GM21390 (cell line): ENCODE results near the gene SOCS1.

Experiments
- ATAC-seq: cut with Tn5 transposase; IDR thresholded peaks from one replicate; pipeline ENCODE4 v1.9.1; 2021; ENCODE audit not compliant: unreplicated experiment

Gene SOCS1

DNA sequence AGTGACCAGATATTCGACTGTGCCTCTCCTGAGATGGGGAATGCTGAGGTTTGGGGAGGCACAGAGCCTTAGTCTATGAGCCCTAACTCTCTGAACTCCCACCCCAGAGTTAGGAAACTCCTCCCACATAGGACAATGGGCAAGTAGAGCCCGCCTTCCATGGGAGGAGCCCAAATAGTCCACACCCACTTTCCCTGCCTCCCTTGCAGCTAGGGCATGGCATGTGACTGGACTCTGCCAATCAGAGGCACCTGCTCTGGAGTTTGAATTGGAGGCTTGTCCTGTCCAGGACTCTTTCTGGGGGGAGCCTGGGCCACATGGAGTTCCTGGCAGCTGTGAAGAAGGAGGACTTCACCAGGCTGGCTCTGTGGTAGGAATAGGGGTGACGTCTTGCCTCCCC, 48.4 kb downstream of the SOCS1 start:
- no peak for ATAC-seq

DNA sequence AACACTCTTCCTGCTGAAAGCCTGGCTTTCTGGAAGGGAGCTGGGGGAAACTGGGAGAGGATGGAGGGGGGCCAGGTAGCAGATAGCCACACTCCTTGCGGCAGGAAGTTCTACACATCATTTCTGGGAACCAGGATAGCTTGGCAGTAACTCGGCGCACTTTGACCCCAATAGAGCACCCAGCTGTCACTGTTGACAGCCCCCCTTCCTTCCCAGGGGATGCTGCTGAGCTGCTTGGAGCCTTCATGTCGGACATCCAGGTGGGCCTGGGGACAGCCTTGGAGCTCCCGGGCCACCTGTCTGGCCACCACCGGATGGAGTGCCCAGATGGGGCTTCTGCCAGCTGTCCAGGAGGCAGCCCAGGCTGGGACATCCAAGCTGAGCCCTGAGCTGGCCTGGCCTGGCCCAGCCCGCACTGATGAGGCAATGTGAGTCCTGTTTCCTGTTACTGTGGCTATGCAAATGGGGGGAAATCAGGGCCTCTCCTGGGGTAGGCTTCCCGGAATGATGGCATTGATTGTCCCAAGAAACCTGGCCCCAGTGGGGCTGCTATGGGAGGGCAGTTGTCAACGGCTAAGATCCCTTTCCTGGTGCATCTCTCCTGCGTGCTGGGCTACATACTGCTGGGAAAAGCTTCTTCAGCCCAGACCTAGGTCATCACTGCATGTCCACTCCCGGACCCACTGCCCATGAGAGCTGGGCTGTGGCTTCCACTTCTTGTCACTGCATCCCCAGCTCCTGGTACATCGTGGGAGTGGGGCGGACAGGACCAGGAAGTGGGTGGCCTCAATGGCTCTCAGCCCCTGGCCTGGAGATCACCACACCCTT, 50.0 kb downstream of the SOCS1 start:
- no peak for ATAC-seq

DNA sequence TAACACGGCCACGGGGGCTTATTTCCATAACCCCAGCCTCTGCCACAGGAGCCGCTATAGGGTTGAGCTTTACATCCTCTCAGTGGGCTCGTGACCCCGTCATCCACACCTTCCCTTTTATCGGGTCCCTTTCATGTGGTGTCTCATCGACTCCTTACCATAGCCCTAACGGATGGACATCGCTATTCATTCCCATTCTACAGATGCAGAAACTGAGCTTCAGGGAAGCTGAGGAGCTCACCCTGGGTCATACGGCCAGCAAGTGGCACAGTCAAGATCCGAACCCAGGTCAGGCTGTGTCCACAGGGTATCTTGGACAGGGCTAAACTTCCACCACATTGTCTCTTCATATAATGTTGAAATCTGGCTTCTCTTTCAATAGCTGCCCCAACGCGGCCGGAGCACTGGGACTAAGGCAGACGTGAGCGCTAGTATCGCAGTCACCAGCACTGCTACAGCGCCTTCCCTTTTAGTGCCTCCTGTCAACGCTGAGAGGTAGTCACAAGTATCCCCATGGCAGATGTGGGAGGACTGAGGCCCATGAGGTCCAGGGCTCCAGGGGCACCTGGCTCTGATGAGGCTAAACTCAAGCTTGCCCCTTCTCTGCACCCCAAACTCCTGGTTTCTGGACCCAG, 50.8 kb downstream of the SOCS1 start:
- no peak for ATAC-seq

- no peak for ATAC-seq
Measured at GRCh38 chr16:11204513-11205047, 51.4 kb downstream of the SOCS1 start.
